ENCODE measurements around the gene GRIN3B. TPM values are rescaled to one million over a fixed set of nuclear protein-coding genes. Genes with fewer than 3 reads are reported as not detected.

The GRIN3B gene
- total and polyA plus RNA-seq, 9 of the 15 experiments (the other 6 are each of a cell fraction or from before 2014, with no cell fraction given), result 0.06 to 0.95 (median 0.19) TPM; not detected in 6

DNA sequence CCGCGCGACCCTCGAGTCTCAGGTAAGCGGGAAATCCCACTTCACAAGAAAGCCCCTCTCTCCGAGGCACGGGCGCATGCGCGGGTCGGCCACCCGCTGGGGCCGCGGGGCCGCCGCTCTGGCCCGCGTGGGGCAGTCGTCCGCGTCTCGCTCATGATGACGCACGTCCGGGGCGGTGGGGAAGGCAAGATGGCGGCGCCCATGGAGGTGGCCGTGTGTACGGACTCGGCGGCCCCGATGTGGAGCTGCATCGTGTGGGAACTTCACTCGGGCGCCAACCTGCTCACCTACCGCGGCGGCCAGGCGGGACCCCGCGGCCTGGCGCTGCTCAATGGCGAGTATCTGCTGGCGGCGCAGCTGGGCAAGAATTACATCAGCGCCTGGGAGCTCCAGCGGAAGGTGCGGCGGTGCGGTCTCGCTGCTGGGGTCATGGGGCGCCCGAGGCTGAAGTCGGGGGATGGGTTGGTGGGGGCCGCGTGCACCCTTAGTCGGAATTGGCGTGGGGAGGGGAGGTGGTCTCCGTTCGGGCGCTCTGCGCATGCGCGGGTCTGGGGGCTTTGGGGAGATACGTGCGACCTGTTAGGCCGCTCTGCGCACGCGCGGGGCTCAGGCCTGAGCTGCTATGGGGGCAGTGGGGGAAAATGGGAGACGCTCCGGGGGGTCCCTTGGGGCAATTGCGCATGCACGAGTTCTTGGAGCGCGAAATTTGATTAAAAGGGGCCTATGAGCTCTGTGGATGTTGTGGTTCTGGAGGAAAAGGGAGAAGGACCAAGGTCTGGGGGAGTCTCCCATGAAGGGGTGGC, 15.9 kb upstream of the GRIN3B start, which contains the start of gene WDR18 (continued):
- TF ChIP-seq, protein P1, sequence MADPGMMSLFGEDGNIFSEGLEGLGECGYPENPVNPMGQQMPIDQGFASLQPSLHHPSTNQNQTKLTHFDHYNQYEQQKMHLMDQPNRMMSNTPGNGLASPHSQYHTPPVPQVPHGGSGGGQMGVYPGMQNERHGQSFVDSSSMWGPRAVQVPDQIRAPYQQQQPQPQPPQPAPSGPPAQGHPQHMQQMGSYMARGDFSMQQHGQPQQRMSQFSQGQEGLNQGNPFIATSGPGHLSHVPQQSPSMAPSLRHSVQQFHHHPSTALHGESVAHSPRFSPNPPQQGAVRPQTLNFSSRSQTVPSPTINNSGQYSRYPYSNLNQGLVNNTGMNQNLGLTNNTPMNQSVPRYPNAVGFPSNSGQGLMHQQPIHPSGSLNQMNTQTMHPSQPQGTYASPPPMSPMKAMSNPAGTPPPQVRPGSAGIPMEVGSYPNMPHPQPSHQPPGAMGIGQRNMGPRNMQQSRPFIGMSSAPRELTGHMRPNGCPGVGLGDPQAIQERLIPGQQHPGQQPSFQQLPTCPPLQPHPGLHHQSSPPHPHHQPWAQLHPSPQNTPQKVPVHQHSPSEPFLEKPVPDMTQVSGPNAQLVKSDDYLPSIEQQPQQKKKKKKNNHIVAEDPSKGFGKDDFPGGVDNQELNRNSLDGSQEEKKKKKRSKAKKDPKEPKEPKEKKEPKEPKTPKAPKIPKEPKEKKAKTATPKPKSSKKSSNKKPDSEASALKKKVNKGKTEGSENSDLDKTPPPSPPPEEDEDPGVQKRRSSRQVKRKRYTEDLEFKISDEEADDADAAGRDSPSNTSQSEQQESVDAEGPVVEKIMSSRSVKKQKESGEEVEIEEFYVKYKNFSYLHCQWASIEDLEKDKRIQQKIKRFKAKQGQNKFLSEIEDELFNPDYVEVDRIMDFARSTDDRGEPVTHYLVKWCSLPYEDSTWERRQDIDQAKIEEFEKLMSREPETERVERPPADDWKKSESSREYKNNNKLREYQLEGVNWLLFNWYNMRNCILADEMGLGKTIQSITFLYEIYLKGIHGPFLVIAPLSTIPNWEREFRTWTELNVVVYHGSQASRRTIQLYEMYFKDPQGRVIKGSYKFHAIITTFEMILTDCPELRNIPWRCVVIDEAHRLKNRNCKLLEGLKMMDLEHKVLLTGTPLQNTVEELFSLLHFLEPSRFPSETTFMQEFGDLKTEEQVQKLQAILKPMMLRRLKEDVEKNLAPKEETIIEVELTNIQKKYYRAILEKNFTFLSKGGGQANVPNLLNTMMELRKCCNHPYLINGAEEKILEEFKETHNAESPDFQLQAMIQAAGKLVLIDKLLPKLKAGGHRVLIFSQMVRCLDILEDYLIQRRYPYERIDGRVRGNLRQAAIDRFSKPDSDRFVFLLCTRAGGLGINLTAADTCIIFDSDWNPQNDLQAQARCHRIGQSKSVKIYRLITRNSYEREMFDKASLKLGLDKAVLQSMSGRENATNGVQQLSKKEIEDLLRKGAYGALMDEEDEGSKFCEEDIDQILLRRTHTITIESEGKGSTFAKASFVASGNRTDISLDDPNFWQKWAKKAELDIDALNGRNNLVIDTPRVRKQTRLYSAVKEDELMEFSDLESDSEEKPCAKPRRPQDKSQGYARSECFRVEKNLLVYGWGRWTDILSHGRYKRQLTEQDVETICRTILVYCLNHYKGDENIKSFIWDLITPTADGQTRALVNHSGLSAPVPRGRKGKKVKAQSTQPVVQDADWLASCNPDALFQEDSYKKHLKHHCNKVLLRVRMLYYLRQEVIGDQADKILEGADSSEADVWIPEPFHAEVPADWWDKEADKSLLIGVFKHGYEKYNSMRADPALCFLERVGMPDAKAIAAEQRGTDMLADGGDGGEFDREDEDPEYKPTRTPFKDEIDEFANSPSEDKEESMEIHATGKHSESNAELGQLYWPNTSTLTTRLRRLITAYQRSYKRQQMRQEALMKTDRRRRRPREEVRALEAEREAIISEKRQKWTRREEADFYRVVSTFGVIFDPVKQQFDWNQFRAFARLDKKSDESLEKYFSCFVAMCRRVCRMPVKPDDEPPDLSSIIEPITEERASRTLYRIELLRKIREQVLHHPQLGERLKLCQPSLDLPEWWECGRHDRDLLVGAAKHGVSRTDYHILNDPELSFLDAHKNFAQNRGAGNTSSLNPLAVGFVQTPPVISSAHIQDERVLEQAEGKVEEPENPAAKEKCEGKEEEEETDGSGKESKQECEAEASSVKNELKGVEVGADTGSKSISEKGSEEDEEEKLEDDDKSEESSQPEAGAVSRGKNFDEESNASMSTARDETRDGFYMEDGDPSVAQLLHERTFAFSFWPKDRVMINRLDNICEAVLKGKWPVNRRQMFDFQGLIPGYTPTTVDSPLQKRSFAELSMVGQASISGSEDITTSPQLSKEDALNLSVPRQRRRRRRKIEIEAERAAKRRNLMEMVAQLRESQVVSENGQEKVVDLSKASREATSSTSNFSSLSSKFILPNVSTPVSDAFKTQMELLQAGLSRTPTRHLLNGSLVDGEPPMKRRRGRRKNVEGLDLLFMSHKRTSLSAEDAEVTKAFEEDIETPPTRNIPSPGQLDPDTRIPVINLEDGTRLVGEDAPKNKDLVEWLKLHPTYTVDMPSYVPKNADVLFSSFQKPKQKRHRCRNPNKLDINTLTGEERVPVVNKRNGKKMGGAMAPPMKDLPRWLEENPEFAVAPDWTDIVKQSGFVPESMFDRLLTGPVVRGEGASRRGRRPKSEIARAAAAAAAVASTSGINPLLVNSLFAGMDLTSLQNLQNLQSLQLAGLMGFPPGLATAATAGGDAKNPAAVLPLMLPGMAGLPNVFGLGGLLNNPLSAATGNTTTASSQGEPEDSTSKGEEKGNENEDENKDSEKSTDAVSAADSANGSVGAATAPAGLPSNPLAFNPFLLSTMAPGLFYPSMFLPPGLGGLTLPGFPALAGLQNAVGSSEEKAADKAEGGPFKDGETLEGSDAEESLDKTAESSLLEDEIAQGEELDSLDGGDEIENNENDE (IDR thresholded peaks at IDR 0.05; ENCODE audit: low read depth, low read length), result no peak
- TF ChIP-seq YY1 (IDR thresholded peaks at IDR 0.05; ENCODE audit: borderline replicate concordance in 1 of 3, control insufficient read depth in 1 of 3, extremely low read depth in 1 of 3, insufficient read depth in 3 of 3, insufficient read length in 1 of 3, insufficient replicate concordance in 2 of 3, low read depth in 1 of 3, low read length in 2 of 3) (peak; percentile 99), ZNF780A (CRISPR knock-in tag; IDR thresholded peaks at IDR 0.05) (no peak), PTRF (tag; IDR thresholded peaks at IDR 0.05) (no peak), MTA3 (IDR thresholded peaks at IDR 0.05; ENCODE audit: borderline replicate concordance) (peak; percentile 62; the same call in 1 of the 2 replicates), KDM2B (CRISPR knock-in tag; IDR thresholded peaks at IDR 0.05) (no peak), THRB (CRISPR knock-in tag; conservative IDR thresholded peaks at IDR 0.05) (no peak), ZNF23 (CRISPR knock-in tag; IDR thresholded peaks at IDR 0.05) (no peak), JUND (IDR thresholded peaks at IDR 0.05; ENCODE audit: borderline replicate concordance, low read depth, low read length) (peak; percentile 70), JUND (tag; IDR thresholded peaks at IDR 0.05; ENCODE audit: borderline replicate concordance, low read depth, low read length) (no peak; the same call in 2 of the 3 replicates), FOSL1 (tag; conservative IDR thresholded peaks at IDR 0.05) (peak; percentile 27; the same call in 1 of the 2 replicates)
- TF ChIP-seq, protein P2, sequence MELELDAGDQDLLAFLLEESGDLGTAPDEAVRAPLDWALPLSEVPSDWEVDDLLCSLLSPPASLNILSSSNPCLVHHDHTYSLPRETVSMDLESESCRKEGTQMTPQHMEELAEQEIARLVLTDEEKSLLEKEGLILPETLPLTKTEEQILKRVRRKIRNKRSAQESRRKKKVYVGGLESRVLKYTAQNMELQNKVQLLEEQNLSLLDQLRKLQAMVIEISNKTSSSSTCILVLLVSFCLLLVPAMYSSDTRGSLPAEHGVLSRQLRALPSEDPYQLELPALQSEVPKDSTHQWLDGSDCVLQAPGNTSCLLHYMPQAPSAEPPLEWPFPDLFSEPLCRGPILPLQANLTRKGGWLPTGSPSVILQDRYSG (tag; conservative IDR thresholded peaks at IDR 0.05; ENCODE audit: low read depth), result no peak

All from K562 (cell line).